NCI-H2171 treated with DMSO at 0.1 percent for 48 hours (cell line): Measurements from ENCODE around the gene ASB5.
"Not testable (repeated sequence)": the region's sequence is repeated elsewhere in the genome, so short reads cannot be mapped to it uniquely, and the experiment has no call there.

Source experiments
- DNase-seq: peaks from one replicate; lab custom pipeline; 2025; lab: John Stamatoyannopoulos, UW

ASB5 gene

GRCh38 chr4:176222149-176222548 is 46.9 kb downstream of the ASB5 start:
- no peak for DNase-seq

DNA sequence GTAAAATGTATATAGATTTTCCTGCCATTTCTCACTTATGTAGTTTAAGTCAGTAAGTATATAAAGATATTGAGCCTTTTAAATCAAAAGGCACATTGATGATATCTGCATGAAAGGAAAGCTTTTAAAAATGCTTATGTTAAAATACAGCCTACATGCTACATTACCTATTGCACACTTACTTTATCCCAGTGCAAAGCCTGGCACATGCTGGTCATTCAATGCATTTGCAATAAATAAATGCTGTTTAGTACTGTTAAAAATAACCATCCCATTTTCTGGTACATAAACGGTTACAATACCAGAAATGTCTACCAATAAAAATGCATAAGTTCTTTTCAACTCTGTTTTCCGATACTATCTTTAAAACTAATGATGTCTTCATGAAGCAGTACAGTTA is 51.5 kb downstream of the ASB5 start:
- no peak for DNase-seq

- not testable (repeated sequence) for DNase-seq
These were observed 56.7 kb downstream of the ASB5 start for GRCh38 chr4:176212351-176212750.

DNA sequence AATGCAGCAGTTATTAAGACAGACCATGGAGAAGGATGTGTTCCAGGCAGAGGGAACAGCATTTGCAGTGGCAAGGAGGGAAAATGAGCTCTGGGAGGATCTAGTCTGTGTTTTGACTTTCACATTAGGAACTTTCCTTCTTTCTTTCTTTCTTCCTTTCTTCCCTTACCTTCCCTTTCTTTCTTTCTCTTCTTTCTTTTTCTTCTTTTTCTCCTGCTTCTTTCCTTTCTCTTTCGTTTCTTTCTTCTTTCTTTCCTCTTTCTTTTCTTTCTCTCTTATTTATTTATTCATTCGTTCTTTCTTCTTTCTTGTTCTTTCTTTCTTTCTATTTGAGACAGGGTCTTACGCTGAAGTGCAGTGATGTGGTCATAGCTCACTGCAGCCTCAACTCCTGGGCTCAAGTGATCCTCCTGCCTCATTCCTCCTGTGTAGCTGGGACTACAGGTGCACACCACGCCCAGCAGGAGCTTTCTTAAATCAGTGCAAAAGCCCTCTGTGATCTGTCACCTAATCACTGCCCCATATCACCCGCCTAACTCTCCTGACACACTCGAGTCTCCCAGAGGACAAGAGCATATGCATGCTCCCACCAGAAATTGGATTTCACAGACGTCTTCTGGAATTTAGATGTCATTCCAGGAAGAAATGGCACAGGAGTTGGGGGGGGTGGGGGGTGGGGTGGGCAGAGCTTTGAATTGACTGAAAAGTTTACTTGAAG is 58.3 kb downstream of the ASB5 start:
- no peak for DNase-seq

DNA sequence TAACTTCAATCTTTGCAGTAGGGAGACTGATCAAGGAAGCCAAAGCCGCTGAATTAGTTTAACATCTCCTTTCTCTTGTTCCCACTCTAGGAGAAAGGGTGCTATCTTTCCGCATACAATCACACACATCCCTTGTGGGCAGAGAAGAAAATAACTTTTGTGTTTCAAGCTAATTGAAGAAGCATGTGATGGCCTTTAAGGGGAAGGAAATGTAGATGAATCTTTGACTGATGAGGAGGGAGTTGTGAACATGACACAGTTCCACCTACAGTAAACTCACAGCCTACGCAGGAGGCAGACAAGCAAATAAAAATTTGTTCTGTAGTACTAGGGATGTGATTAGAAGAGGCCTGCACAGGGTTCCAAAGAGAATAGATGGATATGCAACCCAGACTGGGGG is 58.9 kb downstream of the ASB5 start:
- DNase-seq = no peak

GRCh38 chr4:176209535-176209934 is 59.5 kb downstream of the ASB5 start:
- DNase-seq = no peak

DNA sequence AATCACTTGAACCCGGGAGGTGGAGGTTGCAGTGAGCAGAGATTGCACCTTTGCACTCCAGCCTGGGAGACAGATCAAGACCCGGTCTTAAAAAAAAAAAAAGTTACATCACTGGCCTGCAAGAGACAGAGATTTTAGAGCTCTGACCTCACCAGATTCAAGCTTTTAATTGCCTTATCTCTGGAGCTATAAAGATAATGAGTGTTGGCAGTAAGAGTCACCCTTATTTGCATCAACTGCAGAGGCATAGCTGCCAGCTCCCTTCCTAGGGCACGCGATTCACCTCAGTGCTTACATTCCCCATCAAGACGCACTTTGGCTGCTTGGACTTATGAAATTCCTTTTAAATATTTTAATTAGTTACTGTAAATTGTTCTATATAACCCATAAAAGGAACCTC is 61.2 kb downstream of the ASB5 start:
- DNase-seq = no peak

DNA sequence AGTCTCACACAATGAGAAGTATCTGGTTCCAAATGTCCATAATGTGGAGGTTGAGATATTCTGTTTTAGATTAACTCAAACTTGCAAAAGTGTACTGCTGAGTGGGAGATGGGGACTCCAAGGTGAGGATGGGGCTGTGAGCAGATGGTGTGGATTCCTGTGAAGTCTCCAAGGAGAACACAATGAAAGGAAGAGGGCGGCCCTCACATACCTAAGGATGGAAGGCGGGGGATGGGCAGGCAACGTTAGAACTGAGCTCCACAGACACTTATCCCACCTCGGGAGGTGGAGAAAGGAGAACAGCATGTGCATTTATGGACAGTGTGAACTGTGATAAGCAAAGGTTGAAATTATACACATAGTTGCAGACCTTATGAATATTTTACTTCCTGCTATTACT is 63.7 kb downstream of the ASB5 start:
- DNase-seq = peak; percentile 4

- no peak for DNase-seq
These were observed 70.6 kb downstream of the ASB5 start for GRCh38 chr4:176198316-176198903.

DNA sequence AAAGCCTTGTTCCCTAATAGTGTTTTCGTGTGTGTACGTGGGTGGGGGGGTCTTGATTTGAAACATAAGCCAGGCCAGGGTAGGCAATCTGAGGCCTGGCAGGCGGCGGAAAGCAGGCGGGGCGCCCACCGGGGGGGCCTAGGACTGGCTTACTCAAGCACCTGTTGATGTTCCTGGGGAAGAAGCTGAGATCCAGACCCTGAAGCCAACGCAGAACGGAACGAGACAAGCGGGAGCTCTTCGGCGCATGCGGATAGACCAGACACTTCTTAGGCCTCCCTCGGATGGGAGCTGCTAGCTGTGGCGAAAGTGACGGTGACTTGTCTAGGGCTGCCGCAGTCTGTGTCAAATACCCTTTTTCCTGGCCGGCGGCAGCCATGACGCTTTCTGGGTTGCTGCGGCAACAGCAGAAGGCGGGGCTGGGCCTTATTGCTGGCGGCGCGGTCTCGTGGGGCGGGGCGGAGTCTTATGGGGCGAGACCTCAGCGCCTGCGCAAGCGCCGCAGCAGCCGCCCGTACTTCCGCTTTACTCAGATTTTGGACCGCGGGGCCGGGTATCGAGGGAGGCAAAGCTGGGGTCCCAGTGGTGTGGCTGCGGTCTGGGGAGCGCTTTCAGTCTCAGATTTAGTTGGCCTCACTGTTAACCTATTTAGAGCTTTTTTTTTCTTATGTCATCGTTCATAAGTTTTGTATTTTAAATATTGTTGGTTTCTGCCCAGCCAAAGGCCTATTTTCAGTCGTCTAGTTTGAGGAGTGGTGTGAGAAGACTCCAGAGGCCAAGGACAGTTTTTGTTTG is 73.6 kb downstream of the ASB5 start, which contains the start of gene SPATA4:
Gene SPATA4, minus strand, starts transcription at position 402 of the 795 bp plus-strand sequence. Its CDS starts 23 bp downstream, at position 379.
- DNase-seq = peak; percentile 87

DNA sequence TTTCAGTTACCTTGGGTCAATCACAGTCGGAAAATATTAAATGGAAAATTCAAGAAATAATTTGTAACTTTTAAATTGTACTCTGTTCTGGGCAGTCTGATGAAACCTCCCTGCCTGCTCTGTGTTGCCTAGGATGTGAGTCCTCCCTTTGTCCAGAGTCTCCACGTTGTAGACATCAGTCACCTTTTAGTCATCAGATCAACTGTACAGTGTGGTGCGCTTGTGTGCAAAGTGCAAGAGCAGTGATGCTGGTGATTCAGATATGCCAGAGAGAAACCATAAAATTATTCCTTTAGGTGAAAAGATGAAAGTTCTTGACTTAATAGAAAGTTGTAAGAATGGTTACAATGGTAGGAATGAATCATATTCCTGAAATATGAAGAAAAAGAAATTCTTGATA is 75.1 kb downstream of the ASB5 start:
- DNase-seq = no peak

DNA sequence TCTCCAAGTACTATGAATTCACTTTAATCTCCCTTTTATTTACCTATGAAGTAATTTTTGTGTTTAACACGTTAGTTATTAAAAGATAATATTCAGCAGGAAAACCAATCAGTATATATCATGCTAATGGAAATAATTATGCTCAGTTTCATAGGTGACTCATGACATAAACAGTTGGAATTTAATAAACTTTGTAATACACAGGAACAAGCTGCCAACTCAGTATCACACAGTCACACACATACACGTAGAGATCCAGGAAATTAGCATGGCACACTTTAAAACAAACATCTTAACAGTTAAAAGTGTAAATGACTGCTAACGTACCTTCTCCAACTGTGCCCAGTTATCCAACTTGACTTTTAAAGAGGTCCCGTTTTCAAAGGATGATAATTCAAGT is 75.9 kb downstream of the ASB5 start:
- no peak for DNase-seq

GRCh38 chr4:176191974-176192373 is 77.0 kb downstream of the ASB5 start:
- peak; percentile 75 for DNase-seq

GRCh38 chr4:176189891-176190795 is 78.9 kb downstream of the ASB5 start:
- DNase-seq = no peak

DNA sequence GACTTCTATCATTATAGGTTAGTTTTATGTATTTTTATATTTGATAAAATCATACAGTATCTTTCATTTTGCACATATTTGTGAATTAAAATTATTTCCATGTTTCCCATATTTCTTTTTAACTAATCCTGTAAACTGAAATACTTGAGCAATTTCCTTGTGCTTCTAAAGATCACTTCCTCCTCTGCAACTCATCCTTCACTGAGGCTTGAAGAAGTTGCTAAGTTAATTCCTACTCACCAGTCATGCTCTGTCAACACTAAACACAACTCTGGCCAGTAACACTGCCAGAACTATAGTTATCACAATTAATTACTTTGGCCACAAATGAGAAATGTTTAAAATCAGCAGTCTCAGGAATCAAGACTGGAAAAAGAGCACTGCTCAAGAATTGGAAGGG is 80.4 kb downstream of the ASB5 start:
- no peak for DNase-seq

GRCh38 chr4:176187624-176188023 is 81.4 kb downstream of the ASB5 start:
- no peak for DNase-seq

DNA sequence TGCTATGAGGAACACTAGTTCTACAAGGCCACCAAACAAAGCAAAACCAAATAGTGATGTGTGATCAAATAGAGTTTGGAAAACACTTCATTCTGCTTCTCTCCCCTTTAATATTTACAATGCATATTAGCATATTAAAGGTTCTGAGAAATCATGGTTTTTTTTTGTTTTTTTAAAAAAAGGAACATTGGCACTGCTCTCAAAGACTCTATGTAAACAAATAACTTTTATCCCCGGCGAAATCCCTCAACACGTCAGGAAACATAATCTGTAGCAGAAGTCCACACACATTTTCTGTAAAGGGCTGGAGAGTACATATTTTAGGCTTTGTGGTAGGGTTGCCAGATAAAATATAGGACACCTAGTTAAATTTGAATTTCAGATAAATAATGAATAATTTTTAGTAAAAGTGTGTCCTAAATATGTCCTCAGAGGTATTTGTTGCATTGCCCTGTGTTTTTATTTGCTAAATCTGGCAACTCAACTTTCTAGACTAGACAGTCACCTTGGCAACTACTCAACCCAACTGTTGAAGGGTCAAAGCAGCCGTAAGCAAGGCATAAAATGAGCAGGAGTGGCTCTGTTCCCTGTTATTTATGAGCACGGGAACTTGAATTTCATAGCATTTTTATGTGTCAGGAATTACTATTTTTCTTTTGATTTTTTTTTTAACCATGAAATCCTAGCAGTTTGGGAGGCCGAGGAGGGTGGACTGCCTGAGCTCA is 82.2 kb downstream of the ASB5 start:
- no peak for DNase-seq

- DNase-seq = no peak
These were observed 83.0 kb downstream of the ASB5 start for GRCh38 chr4:176186067-176186466.

DNA sequence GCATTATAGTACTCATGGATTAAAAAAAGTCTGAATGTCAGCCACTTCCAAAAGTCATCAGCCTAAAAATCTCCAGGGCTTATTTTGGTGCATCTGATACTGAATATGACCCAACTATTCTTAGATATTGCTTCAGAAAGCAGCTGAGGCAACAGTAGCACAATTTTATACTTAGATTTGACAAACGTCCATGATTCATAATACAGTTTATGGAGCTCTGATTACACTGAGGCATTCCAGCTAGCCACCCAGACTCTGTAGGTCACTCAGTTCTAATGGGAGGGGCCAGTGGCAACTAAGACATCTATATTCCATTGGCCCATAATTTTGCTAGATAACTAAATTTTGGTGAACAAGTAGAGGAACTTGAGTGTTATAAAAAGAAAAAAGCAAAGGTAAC is 84.0 kb downstream of the ASB5 start:
- DNase-seq = no peak
